Measurements from ENCODE around the gene CFAP77.

DNA sequence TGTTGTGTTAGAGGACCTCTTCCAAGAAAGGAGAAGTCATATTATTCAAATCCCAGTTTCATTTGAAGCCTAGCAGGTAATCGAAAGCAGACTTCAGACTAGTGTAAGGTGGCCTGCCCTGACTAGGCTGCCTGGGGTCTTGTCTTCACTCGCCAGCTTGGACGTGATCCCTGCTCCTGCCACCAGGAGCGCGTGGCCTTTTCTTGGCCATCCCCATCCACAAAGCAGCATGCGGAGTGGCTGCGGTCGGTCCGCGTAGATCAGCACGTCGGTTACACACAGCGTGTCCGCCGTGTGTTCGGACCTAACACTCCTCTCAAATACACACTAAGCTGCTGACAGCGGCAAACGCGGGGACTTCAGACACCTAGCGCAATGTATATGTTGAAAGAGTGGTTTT lies 37.3 kb downstream of the CFAP77 start:
- no peak for TF ChIP-seq CTCF (IDR thresholded peaks at IDR 0.05; ENCODE audit: poor library complexity, severe bottlenecking)
- no peak for TF ChIP-seq MXI1 (conservative IDR thresholded peaks at IDR 0.05; ENCODE audit: poor library complexity, severe bottlenecking)
- TF ChIP-seq, protein P1, sequence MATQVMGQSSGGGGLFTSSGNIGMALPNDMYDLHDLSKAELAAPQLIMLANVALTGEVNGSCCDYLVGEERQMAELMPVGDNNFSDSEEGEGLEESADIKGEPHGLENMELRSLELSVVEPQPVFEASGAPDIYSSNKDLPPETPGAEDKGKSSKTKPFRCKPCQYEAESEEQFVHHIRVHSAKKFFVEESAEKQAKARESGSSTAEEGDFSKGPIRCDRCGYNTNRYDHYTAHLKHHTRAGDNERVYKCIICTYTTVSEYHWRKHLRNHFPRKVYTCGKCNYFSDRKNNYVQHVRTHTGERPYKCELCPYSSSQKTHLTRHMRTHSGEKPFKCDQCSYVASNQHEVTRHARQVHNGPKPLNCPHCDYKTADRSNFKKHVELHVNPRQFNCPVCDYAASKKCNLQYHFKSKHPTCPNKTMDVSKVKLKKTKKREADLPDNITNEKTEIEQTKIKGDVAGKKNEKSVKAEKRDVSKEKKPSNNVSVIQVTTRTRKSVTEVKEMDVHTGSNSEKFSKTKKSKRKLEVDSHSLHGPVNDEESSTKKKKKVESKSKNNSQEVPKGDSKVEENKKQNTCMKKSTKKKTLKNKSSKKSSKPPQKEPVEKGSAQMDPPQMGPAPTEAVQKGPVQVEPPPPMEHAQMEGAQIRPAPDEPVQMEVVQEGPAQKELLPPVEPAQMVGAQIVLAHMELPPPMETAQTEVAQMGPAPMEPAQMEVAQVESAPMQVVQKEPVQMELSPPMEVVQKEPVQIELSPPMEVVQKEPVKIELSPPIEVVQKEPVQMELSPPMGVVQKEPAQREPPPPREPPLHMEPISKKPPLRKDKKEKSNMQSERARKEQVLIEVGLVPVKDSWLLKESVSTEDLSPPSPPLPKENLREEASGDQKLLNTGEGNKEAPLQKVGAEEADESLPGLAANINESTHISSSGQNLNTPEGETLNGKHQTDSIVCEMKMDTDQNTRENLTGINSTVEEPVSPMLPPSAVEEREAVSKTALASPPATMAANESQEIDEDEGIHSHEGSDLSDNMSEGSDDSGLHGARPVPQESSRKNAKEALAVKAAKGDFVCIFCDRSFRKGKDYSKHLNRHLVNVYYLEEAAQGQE (IDR thresholded peaks at IDR 0.05; ENCODE audit: borderline replicate concordance): no peak
